HUES6 (cell line): ENCODE results near the gene VSIG4.
"Not testable (repeated sequence)": the region's sequence is repeated elsewhere in the genome, so short reads cannot be mapped to it uniquely, and the experiment has no call there.

Experiments
- H3K27ac ChIP-seq: 2 replicates; pipeline ENCODE4 v1.7.0; 2013; ENCODE audit warnings: low read depth, mild to moderate bottlenecking, low read length, inconsistent platforms
- H3K27me3 ChIP-seq: 2 replicates; pipeline ENCODE4 v1.6.1; 2013; ENCODE audit warnings: low read length; ENCODE audit not compliant: control insufficient read depth, insufficient read depth
- H3K36me3 ChIP-seq: 2 replicates; pipeline ENCODE4 v1.6.1; 2013; ENCODE audit warnings: low read length; ENCODE audit not compliant: control insufficient read depth, insufficient read depth
- H3K4me1 ChIP-seq: 2 replicates; pipeline ENCODE4 v1.6.1; 2013; ENCODE audit warnings: low read length; ENCODE audit not compliant: control insufficient read depth, insufficient read depth
- H3K4me3 ChIP-seq: 2 replicates; pipeline ENCODE4 v1.5.1; 2013; ENCODE audit warnings: low read depth, low read length
- H3K9ac ChIP-seq: one replicate; pipeline ENCODE4 v1.6.1; 2013; ENCODE audit warnings: mild to moderate bottlenecking, low read length
- H3K9me3 ChIP-seq: 2 replicates; pipeline ENCODE4 v1.6.1; 2013; ENCODE audit warnings: low read depth, low read length; ENCODE audit not compliant: control insufficient read depth, insufficient read depth

Gene VSIG4

GRCh38 chrX:65976161-65976560 lies 63.7 kb downstream of the VSIG4 start:
- H3K9me3 ChIP-seq, result peaks cover 18% of the 10 kb centered on the region
- no peak overlapping the region for H3K9ac ChIP-seq
- no peaks in the 10 kb centered on the region for H3K4me1 ChIP-seq
- H3K36me3 ChIP-seq, result no peaks in the 10 kb centered on the region
- H3K27ac ChIP-seq, result no peak overlapping the region
- H3K27me3 ChIP-seq, result peaks cover 8% of the 10 kb centered on the region; the same call in 1 of the 2 replicates
- no peak overlapping the region for H3K4me3 ChIP-seq

- H3K36me3 ChIP-seq, H3K27ac ChIP-seq, H3K9ac ChIP-seq, H3K4me3 ChIP-seq, H3K4me1 ChIP-seq: not testable (repeated sequence)
- Histone ChIP-seq H3K9me3 (peaks cover 18% of the 10 kb centered on the region), H3K27me3 (peaks cover 11% of the 10 kb centered on the region; the same call in 1 of the 2 replicates)
Measured at GRCh38 chrX:65975161-65975751, 64.6 kb downstream of the VSIG4 start.
